GM12874 (cell line): ENCODE results near the gene PLSCR2.

Source experiments
- CTCF ChIP-seq: IDR thresholded peaks from 2 replicates; pipeline ENCODE4 v1.5.1; 2011; ENCODE audit warnings: low read depth, mild to moderate bottlenecking, control low read depth, low read length, moderate library complexity; ENCODE audit not compliant: insufficient read depth

PLSCR2 gene

GRCh38 chr3:146472611-146473010 is 3.2 kb upstream of the PLSCR2 start:
- no peak for TF ChIP-seq CTCF

- no peak for TF ChIP-seq CTCF
Measured at GRCh38 chr3:146471012-146471411, 1.7 kb upstream of the PLSCR2 start.

- TF ChIP-seq CTCF: no peak
Measured at GRCh38 chr3:146470425-146470990, 1.1 kb upstream of the PLSCR2 start.

- TF ChIP-seq CTCF: no peak
Measured at GRCh38 chr3:146468671-146469149, 651 bp downstream of the PLSCR2 start.

DNA sequence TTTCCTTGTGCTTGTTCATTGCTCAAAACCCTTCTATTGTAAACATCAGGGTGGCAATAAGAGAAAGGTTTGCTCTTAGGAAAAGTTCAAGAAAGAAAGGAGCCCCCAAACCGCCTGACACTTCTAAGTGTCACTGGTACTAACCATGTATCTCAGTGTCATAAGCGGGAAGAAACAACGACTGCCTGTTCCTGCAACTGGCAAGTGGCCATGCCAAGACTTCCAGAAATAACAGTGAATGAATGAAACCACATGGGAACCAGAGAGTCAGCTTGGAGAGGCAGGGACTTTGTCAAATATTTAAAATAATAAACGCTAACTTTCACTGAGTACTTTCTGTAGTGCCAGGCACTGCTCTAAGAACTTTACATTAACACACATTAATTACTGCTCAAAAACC is 1.1 kb downstream of the PLSCR2 start:
- TF ChIP-seq CTCF: no peak

GRCh38 chr3:146466604-146467003 is 2.8 kb downstream of the PLSCR2 start:
- no peak for TF ChIP-seq CTCF

DNA sequence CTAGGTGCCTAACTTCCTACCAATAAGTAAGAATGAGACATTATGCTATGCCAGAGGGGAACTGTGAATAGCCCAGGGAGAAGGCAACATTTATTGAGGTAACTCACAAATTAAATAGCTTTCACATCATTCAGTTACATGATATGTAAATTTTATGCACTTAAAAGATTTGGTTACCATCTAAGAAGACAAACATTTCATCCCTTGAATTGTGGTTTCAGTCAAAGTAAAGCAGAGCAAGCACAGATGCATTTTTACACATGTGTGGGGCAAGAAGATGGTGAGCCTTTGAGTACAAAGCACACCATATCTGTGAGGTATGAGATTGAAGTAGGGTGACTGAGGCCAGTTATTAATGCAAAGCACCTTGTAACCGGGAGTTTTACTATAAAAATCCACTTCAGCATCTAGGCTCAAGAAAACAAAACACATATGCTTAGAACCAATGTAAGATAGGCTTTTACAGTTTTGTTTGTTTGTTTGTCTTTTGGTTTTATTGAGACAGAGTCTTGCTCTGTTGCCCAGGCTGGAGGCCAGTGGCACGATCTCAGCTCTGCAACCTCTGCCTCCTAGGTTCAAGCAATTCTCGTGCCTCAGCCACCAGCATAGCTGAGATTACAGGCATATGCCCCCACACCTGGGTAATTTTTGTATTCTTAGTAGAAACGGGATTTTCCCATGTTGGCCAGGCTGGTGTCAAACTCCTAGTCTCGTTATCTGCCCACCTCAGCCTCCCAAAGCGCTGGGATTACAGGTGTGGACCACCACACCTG is 3.5 kb downstream of the PLSCR2 start:
- no peak for TF ChIP-seq CTCF
